B cell (primary cell): ENCODE results near the gene SLC40A1. TPM values are rescaled to one million over a fixed set of nuclear protein-coding genes. Genes with fewer than 3 reads are reported as not detected.

Experiments used
- ATAC-seq: fragments of 200-7000 bp; cut with Tn5 transposase; one replicate; pipeline ENCODE4 v1.10.0; 2021; ENCODE audit warnings: low read depth, mild to moderate bottlenecking, moderate number of reproducible peaks, moderate library complexity
- CTCF ChIA-PET: fragments of 350-600 bp; sonication (Branson Sonifier 250); formaldehyde crosslinking; loops from one replicate; lab custom pipeline; 2021; ENCODE audit warnings: antibody characterized with exemption, inconsistent platforms; lab: Charles Lee
- POLR2A ChIA-PET: fragments of 350-600 bp; sonication (Branson Sonifier 250); formaldehyde crosslinking; loops from one replicate; lab custom pipeline; 2021; ENCODE audit warnings: antibody characterized with exemption; lab: Charles Lee
- DNase-seq: peaks from one replicate; pipeline ENCODE4 v3.0.0; 2013
- H2AFZ ChIP-seq: 2 replicates; pipeline ENCODE4 v1.6.1; 2012; ENCODE audit warnings: mild to moderate bottlenecking, low read depth, low read length; ENCODE audit not compliant: insufficient read depth, poor library complexity, severe bottlenecking
- H3K27ac ChIP-seq, 2 donors: 1 replicate in 1 of 2; 2 replicates in 1 of 2; pipeline ENCODE4 v1.5.1; 2012 to 2013; ENCODE audit warnings: low read length in 2 of 2, mild to moderate bottlenecking in 2 of 2, moderate library complexity in 1 of 2
- H3K27me3 ChIP-seq, 4 experiments: fragments of 200-600 bp in 1 of 4; sonication (generic) in 1 of 4; replicated peaks in 1 of 4; 1 replicate in 2 of 4; 2 replicates in 2 of 4; pipeline versions ENCODE4 v1.6.1 to v1.7.0; 2013 to 2016; ENCODE audit warnings: low read length in 3 of 4, mild to moderate bottlenecking in 2 of 4, mixed read lengths in 1 of 4, moderate library complexity in 1 of 4; ENCODE audit not compliant: insufficient read depth in 4 of 4, control insufficient read depth in 3 of 4; ENCODE audit errors: control extremely low read depth in 1 of 4
- H3K36me3 ChIP-seq, 2 experiments: replicated peaks in 1 of 2; 1 replicate in 1 of 2; 2 replicates in 1 of 2; pipeline versions ENCODE4 v1.6.1 to v1.7.1; 2013; ENCODE audit warnings: low read length in 1 of 2; ENCODE audit not compliant: insufficient read depth in 2 of 2, control insufficient read depth in 1 of 2; ENCODE audit errors: control extremely low read depth in 1 of 2, extremely low read depth in 1 of 2
- H3K4me1 ChIP-seq, 2 donors: fragments of 200-600 bp in 1 of 2; sonication (generic) in 1 of 2; 1 replicate in 1 of 2; 2 replicates in 1 of 2; pipeline versions ENCODE4 v1.5.1 to v1.6.1; 2013 to 2017; ENCODE audit warnings: low read length in 2 of 2; ENCODE audit not compliant: control insufficient read depth in 2 of 2, insufficient read depth in 2 of 2
- H3K4me2 ChIP-seq: replicated peaks from 2 replicates; pipeline ENCODE3; 2012; ENCODE audit warnings: mild to moderate bottlenecking, low read depth, low read length; ENCODE audit not compliant: poor library complexity, severe bottlenecking
- H3K4me3 ChIP-seq, 5 experiments: fragments of 200-600 bp in 1 of 5; sonication (generic) in 1 of 5; 1 replicate in 3 of 5; 2 replicates in 2 of 5; pipeline versions ENCODE4 v1.5.1 to v1.7.0; 2011 to 2016; ENCODE audit warnings: low read length in 4 of 5, mild to moderate bottlenecking in 4 of 5, low read depth in 2 of 5, control low read depth in 1 of 5, moderate library complexity in 1 of 5; ENCODE audit not compliant: insufficient read depth in 1 of 5; ENCODE audit errors: control extremely low read depth in 1 of 5, extremely low read depth in 1 of 5
- H3K79me2 ChIP-seq: fragments of 200-600 bp; sonication (generic); one replicate; pipeline ENCODE4 v1.6.0; 2016; ENCODE audit warnings: low read length; ENCODE audit not compliant: control insufficient read depth, insufficient read depth
- H3K9ac ChIP-seq: fragments of 200-600 bp; sonication (generic); 2 replicates; pipeline ENCODE4 v1.6.1; 2017; ENCODE audit warnings: mild to moderate bottlenecking, low read length, moderate library complexity
- H3K9me3 ChIP-seq, 3 donors: one replicate each; pipeline versions ENCODE4 v1.6.1 to v1.7.1; 2013; ENCODE audit warnings: low read length in 2 of 3; ENCODE audit not compliant: control insufficient read depth in 2 of 3, insufficient read depth in 1 of 3; ENCODE audit errors: control extremely low read depth in 1 of 3
- H4K20me1 ChIP-seq: 2 replicates; pipeline ENCODE4 v1.6.0; 2012; ENCODE audit warnings: mild to moderate bottlenecking, low read length; ENCODE audit not compliant: insufficient read depth, control insufficient read depth, poor library complexity, severe bottlenecking
- H3K27ac Mint-ChIP-seq: one replicate; pipeline ENCODE4 v1.8.0; 2021; ENCODE audit warnings: mixed read lengths
- H3K27me3 Mint-ChIP-seq: one replicate; pipeline ENCODE4 v1.8.0; 2021; ENCODE audit warnings: mixed read lengths
- H3K4me1 Mint-ChIP-seq: one replicate; pipeline ENCODE4 v1.8.0; 2021; ENCODE audit warnings: mixed read lengths
- H3K4me3 Mint-ChIP-seq: one replicate; pipeline ENCODE4 v1.8.0; 2021; ENCODE audit warnings: mixed read lengths
- H3K9me3 Mint-ChIP-seq: one replicate; pipeline ENCODE4 v1.8.0; 2022; ENCODE audit warnings: mixed read lengths; ENCODE audit not compliant: insufficient read depth
- EZH2 ChIP-seq: IDR thresholded peaks from 2 replicates; pipeline ENCODE4 v1.6.1; 2012; ENCODE audit warnings: borderline replicate concordance, low read depth, mild to moderate bottlenecking, moderate library complexity, low read length; ENCODE audit not compliant: insufficient read depth, poor library complexity, severe bottlenecking
- WGBS: methylation state at CpG from one replicate; pipeline ENCODE4 v1.1.5; 2013; ENCODE audit warnings: missing lambda C conversion rate; ENCODE audit not compliant: insufficient coverage; 5-methylcytosine and 5-hydroxymethylcytosine counted together
- intact Hi-C: fragments of 100-400 bp; cut with micrococcal nuclease; formaldehyde crosslinking; loops from one replicate; pipeline ENCODE4 v1.10.0; 2022
- polyA plus RNA-seq: library from polyadenylated mRNA; depleted of rRNA; stranded (reverse); fragments of >200 nt; gene quantifications from 2 replicates; pipeline ENCODE4 v1.2.3, GENCODE V29; 2012
- total RNA-seq, 2 donors: library from RNA; stranded (reverse); fragments of 120-200 nt in 1 of 2; gene quantifications; 1 replicate in 1 of 2; 2 replicates in 1 of 2; pipeline versions ENCODE4 v1.2.3 to v1.2.4, GENCODE V29; 2013 to 2022
- TF ChIP-seq, protein P1 (sequence below): fragments of 200-600 bp; IDR thresholded peaks from one replicate; pipeline ENCODE4 v1.8.0; 2022; ENCODE audit warnings: antibody characterized with exemption, mild to moderate bottlenecking

SLC40A1 gene
- total and polyA plus RNA-seq, 2 donors (not counting 1 experiment from before 2014, with no cell fraction given): 0.07 to 0.39 TPM

DNA sequence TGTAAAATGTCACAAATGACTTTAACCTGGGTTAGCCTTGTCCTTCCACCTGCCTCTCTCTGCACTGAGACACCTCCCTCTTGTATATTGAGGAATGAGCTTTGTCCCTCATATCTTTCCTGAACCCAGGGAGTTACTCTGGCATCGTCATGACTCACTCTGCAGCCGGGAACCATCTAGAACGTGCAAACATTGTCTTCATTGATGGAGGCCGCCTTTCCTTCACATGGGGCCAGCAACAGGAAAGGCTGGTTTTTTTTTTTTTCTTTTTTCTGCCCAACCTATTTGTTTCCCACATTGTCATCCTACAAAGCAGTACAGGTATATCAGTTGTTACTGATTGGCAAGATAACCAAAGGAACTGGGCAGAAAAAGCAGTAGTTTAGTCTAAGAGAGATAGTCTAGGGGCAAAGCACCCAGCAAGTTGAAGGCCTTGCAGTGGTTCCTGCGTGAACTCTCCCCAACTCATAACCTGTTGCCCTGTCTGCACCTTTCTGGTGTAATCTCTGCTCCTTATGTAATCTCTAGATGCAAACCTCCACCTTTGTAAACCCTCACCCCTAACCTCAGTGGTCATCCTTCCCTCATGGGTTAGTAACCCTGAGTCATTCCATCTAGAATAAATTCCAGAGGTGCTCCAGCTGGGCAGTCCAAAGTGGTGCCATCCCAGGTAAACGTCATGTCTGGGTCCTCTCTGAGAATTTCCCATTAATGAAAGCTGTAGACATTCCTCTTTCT lies 38.3 kb downstream of the SLC40A1 start:
- no peaks in the 10 kb centered on the region for H3K9me3 Mint-ChIP-seq
- H4K20me1 ChIP-seq: no peaks in the 10 kb centered on the region
- ATAC-seq: no peak

DNA sequence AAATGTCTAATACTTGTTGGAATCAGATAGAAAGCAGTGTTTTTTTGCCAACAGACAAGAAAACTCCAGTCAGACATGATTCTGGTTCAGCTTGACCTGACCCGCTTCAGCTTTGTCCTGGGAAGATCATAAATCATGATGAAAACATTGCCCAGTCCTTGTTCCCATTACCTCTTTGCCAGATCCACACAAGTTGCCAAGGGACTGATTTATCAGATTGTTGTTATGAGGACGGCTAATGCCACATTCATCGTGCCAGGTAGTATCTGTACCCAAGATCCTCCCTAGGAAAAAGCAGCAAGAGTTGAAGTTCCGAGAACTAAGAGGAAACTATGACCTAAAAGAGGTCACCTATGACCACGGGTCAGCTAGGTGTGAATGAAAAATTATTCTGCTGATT lies 39.0 kb downstream of the SLC40A1 start:
- no peaks in the 10 kb centered on the region for H4K20me1 ChIP-seq
- no peak overlapping the region for H3K4me3 ChIP-seq
- Mint-ChIP-seq H3K27ac (no peak overlapping the region), H3K27me3 (peaks cover 24% of the 10 kb centered on the region), H3K4me1 (no peaks in the 10 kb centered on the region), H3K9me3 (no peaks in the 10 kb centered on the region), H3K4me3 (no peak overlapping the region)
- H3K27me3 ChIP-seq: no peaks in the 10 kb centered on the region
- no peak overlapping the region for H2AFZ ChIP-seq
- no peak for ATAC-seq
- intact Hi-C loops: no loop called here
- 100% methylated on average over 4 of the region's 5 CpGs for WGBS
- TF ChIP-seq, protein P1, sequence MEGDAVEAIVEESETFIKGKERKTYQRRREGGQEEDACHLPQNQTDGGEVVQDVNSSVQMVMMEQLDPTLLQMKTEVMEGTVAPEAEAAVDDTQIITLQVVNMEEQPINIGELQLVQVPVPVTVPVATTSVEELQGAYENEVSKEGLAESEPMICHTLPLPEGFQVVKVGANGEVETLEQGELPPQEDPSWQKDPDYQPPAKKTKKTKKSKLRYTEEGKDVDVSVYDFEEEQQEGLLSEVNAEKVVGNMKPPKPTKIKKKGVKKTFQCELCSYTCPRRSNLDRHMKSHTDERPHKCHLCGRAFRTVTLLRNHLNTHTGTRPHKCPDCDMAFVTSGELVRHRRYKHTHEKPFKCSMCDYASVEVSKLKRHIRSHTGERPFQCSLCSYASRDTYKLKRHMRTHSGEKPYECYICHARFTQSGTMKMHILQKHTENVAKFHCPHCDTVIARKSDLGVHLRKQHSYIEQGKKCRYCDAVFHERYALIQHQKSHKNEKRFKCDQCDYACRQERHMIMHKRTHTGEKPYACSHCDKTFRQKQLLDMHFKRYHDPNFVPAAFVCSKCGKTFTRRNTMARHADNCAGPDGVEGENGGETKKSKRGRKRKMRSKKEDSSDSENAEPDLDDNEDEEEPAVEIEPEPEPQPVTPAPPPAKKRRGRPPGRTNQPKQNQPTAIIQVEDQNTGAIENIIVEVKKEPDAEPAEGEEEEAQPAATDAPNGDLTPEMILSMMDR: no peak
- no peak for TF ChIP-seq EZH2
- H3K27ac ChIP-seq: no peak overlapping the region
- no peak for DNase-seq
- H3K4me2 ChIP-seq: no peak overlapping the region
- CTCF ChIA-PET: no interaction called here
- H3K79me2 ChIP-seq: no peaks in the 10 kb centered on the region
- POLR2A ChIA-PET: no interaction called here
- no peaks in the 10 kb centered on the region for H3K36me3 ChIP-seq
- H3K4me1 ChIP-seq: no peaks in the 10 kb centered on the region
- no peak overlapping the region for H3K9ac ChIP-seq
- no peaks in the 10 kb centered on the region for H3K9me3 ChIP-seq

More for the DNA sequence above, 38.3 kb downstream of the SLC40A1 start:
- Histone ChIP-seq H3K27me3 (no peaks in the 10 kb centered on the region), H3K79me2 (no peaks in the 10 kb centered on the region), H3K4me1 (no peaks in the 10 kb centered on the region), H3K4me3 (no peak overlapping the region), H3K27ac (no peak overlapping the region), H3K4me2 (no peak overlapping the region), H2AFZ (no peak overlapping the region), H3K9ac (no peak overlapping the region), H3K9me3 (no peaks in the 10 kb centered on the region), H3K36me3 (no peaks in the 10 kb centered on the region)
- no peaks in the 10 kb centered on the region for H3K4me1 Mint-ChIP-seq
- H3K27ac Mint-ChIP-seq: no peak overlapping the region
- CTCF ChIA-PET: no interaction called here
- intact Hi-C loops: no loop called here
- DNase-seq: no peak
- no peak for TF ChIP-seq EZH2
- TF ChIP-seq, protein P1: no peak
- POLR2A ChIA-PET: no interaction called here
- 87% methylated on average over 4 of the region's 6 CpGs for WGBS
- peaks cover 24% of the 10 kb centered on the region for H3K27me3 Mint-ChIP-seq
- H3K4me3 Mint-ChIP-seq: no peak overlapping the region
